Activated gamma-delta T cell treated with anti-CD3 and anti-CD28 coated beads, Interleukin-2, amount 50 U/mL, for 16 hours (primary cell): Measurements from ENCODE around the gene DDI2.
"Not testable (repeated sequence)": the region's sequence is repeated elsewhere in the genome, so short reads cannot be mapped to it uniquely, and the experiment has no call there.

ENCODE experiments used
- DNase-seq: peaks from one replicate; pipeline ENCODE4 v3.0.0-alpha.2; 2020; ENCODE audit warnings: low read depth

The DDI2 gene

GRCh38 chr1:15680131-15680530 is 62.9 kb downstream of the DDI2 start:
- no peak for DNase-seq

DNA sequence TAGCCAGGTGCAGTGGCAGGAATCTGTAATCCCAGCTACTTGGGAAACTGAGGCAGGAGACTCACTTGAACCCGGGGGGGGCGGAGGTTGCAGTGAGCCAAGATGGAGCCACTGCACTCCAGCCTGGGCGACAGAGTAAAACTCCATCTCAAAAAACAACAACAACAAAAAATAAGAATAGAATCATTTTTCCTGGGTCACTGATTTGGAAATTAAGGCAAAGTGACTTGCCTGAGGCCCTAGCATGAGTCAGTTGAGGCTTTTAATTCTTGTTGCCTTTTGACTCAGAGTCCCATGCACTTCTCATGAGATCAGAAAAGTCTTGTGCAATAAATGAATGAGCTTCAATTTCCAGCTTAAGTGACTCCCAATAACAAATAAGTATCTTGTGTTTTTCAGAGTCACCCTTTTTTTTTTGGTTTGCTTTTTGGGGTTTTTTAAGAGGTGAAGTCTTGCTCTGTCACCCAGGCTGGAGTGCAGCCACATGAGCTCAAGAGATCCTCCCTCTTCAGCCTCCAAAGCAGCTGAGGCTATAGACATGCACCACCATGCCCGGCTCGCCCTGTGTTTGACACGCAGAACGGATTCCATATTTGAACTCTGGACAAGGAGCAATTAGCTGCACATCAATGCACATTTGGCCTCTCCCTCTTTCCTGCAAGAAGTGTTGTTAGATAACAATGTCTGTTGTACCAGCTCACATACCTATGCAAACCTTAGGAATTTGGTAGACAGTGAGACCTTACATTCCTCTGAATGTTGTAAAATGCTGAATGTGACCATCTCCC is 63.5 kb downstream of the DDI2 start:
- DNase-seq = no peak

GRCh38 chr1:15681349-15682292 is 64.4 kb downstream of the DDI2 start:
- no peak for DNase-seq

DNA sequence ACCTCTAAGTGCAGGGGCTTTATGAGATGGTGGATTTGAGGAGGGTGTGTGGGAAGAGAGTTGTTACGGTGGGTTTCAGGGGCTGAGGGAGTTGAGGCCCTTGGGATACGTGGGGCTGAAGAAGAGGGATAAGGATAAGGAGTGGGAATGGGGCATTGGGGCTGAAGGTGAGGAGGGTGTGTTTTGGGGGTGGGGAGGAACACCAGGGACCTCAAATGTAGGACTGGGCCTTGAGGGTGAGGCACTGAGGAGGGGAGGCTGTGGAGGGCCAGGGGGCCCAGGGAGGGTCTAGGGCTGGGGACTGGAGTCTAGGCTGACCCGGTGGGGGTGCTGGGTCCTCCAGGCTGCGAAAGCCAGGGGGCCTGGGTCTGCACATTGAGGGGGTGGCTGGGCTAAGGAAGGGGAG is 65.7 kb downstream of the DDI2 start:
- no peak for DNase-seq

DNA sequence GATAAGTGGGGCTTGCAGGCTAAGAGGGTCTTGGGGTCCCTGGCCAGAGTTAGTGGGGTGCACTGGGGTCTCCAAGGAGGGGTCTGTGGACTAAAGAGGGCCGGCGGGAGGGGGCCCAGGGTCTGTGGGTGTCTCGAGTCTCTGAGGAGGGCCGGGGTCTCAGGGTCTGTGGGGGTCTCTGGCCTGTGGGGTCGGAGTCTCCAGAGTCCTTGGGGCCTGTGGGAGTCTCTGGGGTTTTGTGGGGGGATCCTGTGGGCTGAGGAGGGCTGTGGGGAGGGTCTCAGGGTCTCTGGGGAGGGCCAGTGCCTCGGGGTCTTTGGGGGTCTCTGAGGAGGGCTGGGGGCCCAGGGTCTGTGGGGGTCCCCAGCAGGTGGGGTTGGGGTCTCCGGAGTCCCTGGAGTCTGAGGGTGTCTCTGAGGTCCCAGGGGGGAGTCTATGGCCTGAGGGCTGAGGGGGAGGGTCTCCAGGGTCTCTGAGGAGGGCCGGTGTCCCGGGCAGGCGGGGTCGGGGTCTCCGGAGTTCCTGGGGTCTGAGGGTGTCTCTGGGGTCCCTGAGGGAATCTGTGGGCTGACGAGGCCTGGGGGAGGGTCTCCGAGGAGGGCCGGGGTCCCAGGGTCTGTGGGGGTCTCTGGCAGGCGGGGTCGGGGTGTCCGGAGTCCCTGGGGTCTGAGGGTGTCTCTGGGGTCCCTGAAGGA is 66.2 kb downstream of the DDI2 start:
- no peak for DNase-seq

GRCh38 chr1:15684042-15684461 is 66.8 kb downstream of the DDI2 start, which contains the start of gene PLEKHM2:
Gene PLEKHM2, plus strand, starts transcription at chr1:15684320. Its CDS starts 239 bp downstream, at chr1:15684559.
- peak; percentile 7 for DNase-seq

GRCh38 chr1:15684468-15685291 is 67.4 kb downstream of the DDI2 start:
- no peak for DNase-seq

DNA sequence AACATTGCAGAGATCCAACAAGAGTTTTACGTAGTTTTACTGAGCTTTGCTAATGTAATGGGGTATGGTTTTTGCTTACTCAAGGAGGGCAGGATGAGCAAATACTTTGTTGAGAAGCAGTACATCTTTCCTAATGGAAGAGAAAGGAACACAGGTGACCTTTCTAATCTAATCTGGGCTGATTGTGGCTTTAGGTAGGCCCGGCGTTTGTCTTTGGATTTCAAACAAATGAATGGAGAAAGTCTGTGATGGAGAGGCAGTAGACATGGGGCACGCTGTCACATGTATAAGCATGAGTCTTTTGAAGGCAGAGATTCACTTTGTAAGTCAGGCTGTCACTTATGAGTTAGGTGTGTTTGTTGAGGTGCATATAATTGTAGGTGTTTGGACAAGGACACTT is 68.6 kb downstream of the DDI2 start:
- no peak for DNase-seq

DNA sequence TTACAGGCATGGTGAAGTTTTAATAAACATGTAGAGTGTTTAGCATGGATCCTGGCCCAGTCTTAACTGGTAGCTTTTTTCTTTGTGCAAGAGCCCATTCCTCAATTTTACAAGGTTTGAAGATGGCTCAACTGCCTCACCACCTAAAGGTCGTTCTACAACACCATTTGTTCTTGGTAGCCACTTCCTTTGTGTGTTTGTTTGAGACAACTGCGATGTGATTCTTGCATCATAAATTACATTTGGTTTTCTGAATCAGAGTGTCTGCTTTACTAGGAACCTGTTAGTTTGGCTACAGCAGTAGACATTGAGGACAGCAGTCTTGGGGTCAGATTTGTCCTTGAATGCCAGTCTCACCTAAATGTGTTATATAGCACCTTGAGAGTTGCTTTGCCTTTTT is 70.2 kb downstream of the DDI2 start:
- DNase-seq = no peak

DNA sequence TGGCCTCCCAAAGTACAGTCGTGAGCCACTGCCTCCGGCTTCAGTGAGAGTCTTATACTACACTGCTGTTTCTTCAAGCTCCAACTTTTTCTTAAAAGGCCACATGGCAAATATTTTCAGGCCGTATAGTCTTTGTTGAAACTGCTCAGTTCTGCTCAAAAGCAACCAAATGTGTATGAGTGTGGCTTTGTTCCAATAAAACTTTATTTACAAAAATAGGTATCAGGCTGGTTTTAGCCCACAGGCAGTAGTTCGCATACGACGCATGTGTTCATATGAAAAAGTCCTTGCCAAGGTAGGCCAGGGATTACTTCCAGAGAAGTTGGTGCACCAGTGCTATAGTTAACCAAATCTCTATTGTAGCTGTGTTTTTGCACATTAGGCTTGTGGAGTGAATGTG is 73.1 kb downstream of the DDI2 start:
- no peak for DNase-seq

DNA sequence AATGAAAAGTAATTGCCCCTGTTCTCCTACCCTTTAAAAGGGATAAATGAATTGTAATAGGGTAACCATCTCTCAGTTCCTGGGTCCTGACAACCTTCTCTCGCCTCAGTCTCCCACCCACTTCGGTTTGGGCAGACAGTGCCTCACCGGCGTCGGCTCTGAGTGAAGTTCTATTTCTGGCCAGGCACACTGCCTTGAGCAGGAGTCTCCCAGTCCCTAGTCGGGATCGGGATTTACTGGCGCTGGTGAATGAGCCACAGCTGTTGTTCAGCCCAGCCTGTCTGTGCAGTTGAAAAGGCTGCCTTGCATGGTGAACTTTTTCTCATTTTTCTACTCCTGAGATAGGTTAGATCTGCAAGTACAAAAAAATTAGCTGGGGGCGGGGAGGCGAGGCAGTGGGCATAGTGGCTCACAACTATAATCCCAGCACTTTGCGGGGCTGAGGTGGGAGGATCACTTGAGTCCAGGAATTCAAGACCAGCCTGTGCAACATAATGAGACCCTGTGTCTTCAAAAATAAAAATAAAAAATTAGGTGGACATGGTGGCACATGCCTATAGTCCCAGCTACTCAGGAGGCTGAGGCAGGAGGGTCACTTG is 74.3 kb downstream of the DDI2 start:
- no peak for DNase-seq

GRCh38 chr1:15692121-15692682 is 74.9 kb downstream of the DDI2 start:
- DNase-seq = no peak

- no peak for DNase-seq
Observed at GRCh38 chr1:15693371-15693770, 76.1 kb downstream of the DDI2 start.

DNA sequence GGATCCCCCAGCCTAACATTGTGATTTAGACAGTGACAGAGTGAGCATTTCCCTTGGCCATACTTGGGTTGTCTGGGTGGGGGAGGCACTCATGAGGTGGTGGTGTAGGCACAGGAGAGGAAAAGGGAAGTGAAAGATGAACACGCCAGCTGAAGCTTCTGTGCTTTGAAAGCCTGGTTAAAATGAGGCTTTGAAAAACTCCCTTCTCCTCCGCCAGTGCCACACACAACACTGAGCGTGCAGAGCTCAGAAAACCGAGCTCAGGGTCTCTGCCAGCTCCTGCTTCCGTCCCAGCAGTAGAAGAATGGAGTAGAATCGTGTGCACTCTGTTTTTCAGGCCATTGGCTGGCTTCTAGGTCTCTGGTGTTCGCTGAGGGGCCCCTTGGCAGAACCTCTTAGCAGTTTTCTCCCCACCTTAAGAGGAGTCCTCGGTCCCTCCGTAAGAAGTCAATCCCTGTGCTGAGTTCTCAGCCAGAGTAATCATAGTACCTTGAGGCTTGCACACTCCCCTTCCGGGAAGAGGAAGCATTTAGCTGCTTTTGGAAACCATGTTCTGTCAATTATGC is 79.8 kb downstream of the DDI2 start:
- no peak for DNase-seq

DNA sequence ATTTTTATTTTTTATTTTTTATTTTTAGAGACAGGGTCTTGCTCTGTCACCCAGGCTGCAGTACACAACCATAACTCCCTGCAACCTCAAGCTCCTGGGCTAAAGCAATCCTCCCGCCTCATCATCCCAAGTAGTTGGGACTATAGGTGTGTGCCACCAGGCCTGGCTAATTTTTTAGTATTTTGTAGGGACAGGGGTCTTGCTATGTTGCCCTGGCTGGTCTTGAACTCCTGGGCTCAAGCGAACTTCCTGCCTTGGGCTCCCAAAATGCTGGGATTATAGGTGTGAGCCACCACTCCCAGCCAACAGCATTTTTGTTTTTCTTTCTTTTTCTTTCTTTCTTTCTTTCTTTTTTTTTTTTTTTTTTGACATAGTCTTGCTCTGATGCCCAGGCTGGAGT is 80.9 kb downstream of the DDI2 start:
- DNase-seq = no peak

DNA sequence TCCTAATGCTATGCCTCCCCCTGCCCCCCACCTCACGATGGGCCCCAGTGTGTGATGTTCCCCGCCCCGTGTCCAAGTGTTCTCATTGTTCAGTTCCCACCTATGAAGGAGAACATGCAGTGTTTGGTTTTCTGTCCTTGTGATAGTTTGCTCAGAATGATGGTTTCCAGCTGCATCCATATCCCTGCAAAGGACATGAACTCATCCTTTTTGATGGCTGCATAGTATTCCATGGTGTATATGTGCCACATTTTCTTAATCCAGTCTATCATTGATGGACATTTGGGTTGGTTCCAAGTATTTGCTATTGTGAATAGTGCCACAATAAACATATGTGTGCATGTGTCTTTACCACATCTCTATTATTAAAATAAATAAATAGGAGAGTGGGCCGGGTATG is 82.1 kb downstream of the DDI2 start:
- not testable (repeated sequence) for DNase-seq

DNA sequence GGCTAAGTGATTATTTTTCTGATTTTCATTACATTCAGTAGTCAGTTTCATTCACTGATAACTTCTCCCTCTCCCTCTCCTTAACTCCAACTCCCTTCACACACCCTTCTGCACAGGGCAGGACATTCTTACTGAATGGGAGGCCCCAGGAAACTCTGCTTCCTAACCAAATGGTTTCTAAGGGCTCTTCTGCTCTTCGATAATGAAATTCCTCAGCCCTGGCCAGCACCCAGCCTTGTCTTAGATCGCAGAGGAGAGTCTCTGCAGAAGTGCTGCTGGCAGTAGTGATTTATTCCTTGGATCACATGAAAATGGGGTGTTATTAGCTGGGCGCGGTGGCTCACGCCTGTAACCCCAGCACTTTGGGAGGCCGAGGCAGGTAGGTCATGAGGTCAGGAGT is 83.2 kb downstream of the DDI2 start:
- no peak for DNase-seq

DNA sequence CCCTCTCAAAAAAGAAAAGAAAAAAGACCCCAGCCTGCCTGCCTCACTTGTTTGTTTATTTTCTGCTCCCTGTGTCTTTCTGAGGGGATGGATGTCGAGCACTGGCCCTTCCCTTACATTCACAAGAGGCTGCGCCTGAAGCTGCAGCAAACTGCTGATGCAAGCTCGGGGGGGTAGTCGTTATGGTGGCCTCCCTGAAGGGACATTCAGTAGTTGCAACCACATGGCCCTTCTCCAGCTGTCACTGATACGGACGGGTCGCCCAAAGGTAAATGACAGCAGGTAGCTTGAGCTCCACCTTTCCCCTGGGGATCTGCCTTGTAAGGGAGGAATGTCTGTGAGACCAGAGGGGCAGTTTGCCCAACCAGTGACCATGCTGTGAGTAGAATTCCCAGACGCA is 84.5 kb downstream of the DDI2 start:
- DNase-seq = no peak

GRCh38 chr1:15702722-15703550 is 85.7 kb downstream of the DDI2 start:
- DNase-seq = no peak

- DNase-seq = no peak
Observed at GRCh38 chr1:15703562-15703961, 86.3 kb downstream of the DDI2 start.
